SK-N-SH (cell line): ENCODE data around the gene ZNF764.

Experiments
- CHD2 ChIP-seq: fragments of 150-350 bp; IDR thresholded peaks from 2 replicates; pipeline ENCODE4 v1.6.1; 2018; ENCODE audit warnings: low read length; ENCODE audit not compliant: partially characterized antibody
- FOXJ3 ChIP-seq: sonication (generic); formaldehyde crosslinking; IDR thresholded peaks from 2 replicates; pipeline ENCODE4 v1.5.1; 2020; ENCODE audit warnings: mild to moderate bottlenecking, missing genetic modification reagents

- TF ChIP-seq FOXJ3 (no peak), CHD2 (no peak)
These were observed 39.6 kb downstream of the ZNF764 start for GRCh38 chr16:30518552-30518951.
